Smooth muscle cell of the brain vasculature (primary cell): Measurements from ENCODE around the gene LHB.

Experiments used
- DNase-seq: peaks from one replicate; pipeline ENCODE4 v3.0.0-alpha.2; 2012; ENCODE audit warnings: low read depth, low spot score

The LHB gene

GRCh38 chr19:48986211-48986610, 30.7 kb downstream of the LHB start:
- DNase-seq = no peak

- DNase-seq = no peak
These were observed 31.2 kb downstream of the LHB start for GRCh38 chr19:48985711-48986110.

- no peak for DNase-seq
These were observed 34.6 kb downstream of the LHB start for GRCh38 chr19:48982280-48982679.

GRCh38 chr19:48977061-48977460, 39.8 kb downstream of the LHB start:
- DNase-seq = no peak

GRCh38 chr19:48975947-48976847, 40.7 kb downstream of the LHB start:
- no peak for DNase-seq

- no peak for DNase-seq
These were observed 45.9 kb downstream of the LHB start for GRCh38 chr19:48970923-48971395.

- no peak for DNase-seq
These were observed 46.6 kb downstream of the LHB start for GRCh38 chr19:48970139-48970766.

GRCh38 chr19:48969276-48970138, 47.4 kb downstream of the LHB start:
- no peak for DNase-seq

GRCh38 chr19:48968813-48969218, 48.1 kb downstream of the LHB start:
- no peak for DNase-seq

- DNase-seq = no peak
These were observed 48.7 kb downstream of the LHB start for GRCh38 chr19:48968179-48968661.

- DNase-seq = no peak
These were observed 49.3 kb downstream of the LHB start for GRCh38 chr19:48967346-48968178.

GRCh38 chr19:48966541-48967345, 50.1 kb downstream of the LHB start:
- no peak for DNase-seq
